HG03565 (cell line): ENCODE results near the gene BTBD16.

Experiments
- ATAC-seq: cut with Tn5 transposase; IDR thresholded peaks from one replicate; pipeline ENCODE4 v1.9.1; 2021; ENCODE audit warnings: mild to moderate bottlenecking, moderate library complexity; ENCODE audit not compliant: unreplicated experiment

The BTBD16 gene

DNA sequence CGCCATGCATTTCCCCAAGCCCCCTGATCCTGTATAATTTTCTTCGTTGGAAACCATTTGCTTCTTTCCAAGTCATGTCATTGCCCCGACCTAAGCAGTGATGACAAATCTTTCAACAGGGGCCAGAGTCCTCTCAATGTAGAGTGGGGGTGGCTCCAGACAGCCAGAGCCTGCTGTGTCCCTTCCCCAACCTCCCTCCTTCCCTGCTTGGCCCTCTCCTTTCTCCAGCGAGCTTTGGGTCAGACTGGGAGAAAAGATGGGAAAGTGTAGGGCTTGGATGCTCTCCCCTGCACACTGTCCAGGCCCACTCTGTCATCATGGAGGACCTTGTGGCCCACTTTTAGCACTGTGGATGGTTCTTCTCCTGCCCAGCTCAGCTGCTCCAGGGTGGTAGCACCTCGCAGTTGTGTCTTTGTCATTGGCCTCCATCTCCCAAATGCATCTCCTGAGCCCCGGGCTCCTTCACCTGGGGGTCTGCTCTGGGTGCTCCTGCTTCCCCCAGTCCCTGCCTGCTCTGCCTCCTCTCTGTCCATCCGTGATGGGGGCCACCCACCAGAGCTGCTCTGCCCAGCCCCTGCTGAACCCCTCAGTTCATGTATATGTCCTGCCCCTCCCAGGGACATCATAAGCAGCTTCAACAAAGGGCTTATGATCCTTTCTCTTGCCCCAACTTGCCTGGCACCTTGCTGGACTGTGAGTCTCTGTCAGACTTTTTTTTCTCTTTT lies 37.5 kb downstream of the BTBD16 start:
- ATAC-seq: no peak

DNA sequence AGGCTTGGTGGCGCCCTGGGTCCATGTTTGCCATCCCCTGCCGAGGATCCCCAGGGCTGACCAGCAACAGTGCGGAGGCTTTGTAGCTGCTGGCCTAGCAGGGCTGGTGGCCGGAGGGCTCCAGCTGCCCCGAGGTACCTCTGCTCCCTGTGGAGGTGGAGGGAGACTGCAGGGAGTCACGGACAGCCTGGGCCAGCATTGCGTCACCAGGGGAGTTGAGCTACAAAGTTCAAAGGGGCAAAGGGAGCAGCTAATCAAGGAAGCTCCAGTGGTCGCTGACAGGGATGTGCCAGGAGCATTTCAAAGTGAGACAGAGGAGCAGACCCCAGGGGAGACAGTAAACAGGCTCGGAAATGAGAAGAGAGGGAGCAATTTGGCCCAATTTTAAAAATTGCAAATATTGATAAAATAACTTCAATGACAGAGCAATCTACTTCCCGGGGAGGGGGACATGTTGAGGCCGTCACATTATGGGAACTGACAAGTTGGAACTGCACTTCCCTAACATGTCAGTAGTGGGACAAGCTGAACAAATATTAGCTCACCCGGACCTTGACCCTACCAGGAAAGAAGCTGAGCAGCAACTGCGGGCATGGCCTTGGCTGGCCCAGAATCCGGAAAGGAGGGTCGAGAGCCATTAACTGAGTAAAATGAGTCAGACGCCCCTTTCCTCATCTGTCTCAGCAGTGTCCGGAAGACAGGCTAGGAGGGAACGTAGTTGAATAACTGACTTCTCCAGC lies 39.4 kb downstream of the BTBD16 start:
- no peak for ATAC-seq

GRCh38 chr10:122311051-122311410 lies 39.9 kb downstream of the BTBD16 start:
- ATAC-seq: no peak

- ATAC-seq: no peak
Observed at GRCh38 chr10:122311716-122312115, 40.6 kb downstream of the BTBD16 start.

DNA sequence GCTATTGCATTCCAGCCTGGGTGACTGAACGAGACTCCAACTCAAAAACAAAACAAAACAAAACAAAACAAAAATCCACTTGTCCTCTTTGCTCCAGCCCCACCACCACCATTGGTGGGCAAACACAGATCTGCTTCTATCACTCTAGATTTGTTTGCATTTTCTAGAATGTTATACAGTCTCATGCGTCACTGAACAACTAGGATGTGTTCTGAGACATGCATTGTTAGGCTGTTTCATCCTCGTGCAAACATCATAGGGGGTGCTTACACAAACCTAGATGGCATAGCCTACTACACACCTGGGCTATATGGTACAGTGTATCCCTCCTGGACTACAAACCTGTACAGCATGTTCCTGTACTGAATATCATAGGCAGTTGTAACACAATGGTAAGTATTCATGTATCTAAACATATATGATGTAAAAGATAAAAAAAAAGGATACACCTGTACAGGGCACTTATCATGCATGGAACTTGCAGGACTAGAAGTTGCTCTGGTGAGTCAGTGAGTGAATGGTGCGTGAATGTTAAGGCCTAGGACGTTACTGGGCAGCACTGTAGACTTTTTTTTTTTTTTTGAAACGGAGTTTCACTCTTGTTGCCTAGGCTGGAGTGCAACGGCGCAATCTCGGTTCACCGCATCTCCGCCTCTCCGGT lies 45.3 kb downstream of the BTBD16 start:
- no peak for ATAC-seq

GRCh38 chr10:122321960-122322359 lies 50.9 kb downstream of the BTBD16 start:
- no peak for ATAC-seq

GRCh38 chr10:122323189-122323588 lies 52.1 kb downstream of the BTBD16 start:
- no peak for ATAC-seq

GRCh38 chr10:122323941-122324675 lies 53.0 kb downstream of the BTBD16 start:
- no peak for ATAC-seq

DNA sequence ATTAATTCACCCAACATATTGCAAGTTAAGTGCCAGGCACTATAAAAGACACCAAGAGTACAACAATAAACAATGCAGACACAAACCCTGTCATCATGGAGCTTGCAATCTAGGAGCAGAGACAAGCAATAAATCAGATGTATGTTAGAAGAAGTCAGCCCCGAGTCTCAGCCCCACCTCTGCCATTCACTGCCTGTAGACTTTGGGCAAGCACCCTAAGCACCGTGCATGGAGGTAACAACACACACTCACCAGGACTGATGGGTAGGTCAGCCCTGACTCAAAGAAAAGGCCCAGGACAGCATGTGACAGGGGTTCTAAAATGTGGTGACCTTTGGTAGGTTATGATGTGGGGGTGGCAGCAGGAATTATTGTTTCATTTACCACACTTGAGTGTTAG lies 54.1 kb downstream of the BTBD16 start:
- no peak for ATAC-seq

DNA sequence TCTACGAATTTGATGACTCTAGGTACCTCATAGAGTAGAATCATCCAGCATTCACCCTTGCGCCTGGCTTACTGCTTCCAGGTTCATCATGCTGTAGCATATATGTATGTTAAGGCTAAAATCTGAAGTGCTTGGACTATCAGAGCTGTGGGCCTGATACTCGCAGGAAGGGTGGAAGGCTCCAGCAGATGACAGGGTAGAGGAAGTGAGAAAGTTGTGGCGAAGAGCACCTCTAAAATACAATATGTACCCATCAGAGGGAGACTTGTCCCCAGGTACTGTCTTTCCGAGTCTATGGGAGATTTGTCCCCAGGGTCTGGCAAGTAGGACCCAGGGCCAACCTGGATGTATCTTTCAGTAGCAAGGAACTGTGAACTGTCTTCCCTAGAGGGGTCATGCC lies 55.3 kb downstream of the BTBD16 start:
- ATAC-seq: no peak

GRCh38 chr10:122326806-122327205 lies 55.7 kb downstream of the BTBD16 start:
- ATAC-seq: no peak

DNA sequence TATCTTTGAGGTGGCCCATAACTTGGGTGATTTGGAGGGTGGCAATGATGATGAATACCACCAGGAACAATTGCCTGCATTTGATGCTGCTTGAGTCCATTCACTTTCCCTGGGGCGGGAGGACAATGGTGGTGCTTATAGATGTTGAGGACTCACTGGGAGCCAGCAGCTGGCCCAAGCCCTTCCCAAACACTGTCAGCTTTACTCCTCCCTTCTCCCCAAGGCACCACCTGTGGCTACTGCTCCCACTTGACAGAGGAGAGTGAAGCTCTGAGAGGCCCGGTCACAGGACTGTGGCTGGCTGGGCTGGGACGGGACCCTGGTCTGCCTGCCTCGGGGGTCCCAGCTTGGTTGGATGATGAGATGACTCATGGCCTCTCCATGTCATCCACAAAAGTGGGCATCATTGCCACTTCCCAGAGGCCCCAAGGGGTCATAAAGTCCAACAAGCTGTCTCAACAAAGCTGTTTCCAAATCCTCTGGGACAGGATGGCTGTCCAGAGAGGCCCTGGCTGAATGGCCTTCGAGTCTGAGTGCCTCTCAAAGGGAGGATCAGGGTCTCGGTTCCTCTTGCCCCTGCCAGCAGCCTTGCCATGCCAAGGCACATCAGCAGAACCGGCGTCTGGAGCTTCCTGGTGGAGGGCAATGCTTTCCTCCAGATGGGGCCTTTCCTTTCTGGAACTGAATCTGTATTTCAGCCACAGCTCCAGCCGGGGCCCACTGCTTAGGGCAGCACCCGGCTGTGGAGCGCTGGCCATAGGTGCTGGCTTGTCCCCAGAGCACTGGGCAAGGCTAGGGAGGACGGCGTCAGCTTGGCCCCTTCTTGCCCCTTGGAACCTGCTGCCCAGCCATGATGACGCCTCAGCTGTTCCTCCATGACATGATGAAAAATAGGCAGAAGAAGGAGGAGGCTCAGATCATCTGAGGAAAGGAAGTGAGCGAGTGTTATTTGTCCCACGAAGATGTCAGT lies 56.4 kb downstream of the BTBD16 start:
- no peak for ATAC-seq

DNA sequence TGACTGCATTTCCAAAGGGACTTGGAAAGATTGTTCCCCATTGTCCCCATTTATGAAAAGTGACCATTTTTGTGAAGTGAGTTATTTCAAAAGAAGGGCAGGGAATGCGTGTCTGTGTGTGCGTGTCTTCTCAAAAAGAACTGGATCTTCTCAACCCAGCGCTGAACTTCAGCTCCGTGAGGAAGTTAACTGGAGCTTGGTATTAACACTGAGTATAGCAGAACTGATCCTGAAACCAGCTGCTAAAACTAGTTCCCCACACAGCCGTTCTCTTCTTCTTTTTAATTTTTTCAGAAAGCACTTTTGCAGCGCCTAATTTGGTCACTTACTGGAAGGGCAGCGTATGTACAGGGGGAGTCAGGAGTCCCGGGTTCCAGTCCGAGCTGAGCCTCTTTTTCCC lies 57.6 kb downstream of the BTBD16 start:
- no peak for ATAC-seq

DNA sequence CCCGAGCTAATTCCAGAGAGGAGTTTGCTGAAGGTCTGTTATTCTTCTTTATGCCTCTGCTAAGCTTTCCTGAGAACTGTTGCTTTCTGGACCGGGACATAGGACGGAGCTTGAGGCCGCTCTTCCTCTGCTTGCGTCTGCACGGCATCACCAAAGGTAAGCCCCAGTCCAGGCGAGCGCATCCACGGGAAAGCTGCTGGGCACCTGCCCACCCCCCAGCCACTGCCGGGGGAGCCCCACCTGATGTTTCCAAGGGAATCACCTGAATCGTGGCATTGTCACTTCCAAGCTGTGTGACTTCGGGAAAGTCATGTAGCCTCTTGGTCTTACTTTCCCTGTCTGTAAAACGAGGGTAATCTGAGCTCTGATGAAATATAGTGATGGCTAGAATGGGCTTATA lies 58.3 kb downstream of the BTBD16 start:
- no peak for ATAC-seq

GRCh38 chr10:122331100-122331499 lies 60.0 kb downstream of the BTBD16 start:
- ATAC-seq: no peak

- ATAC-seq: no peak
Observed at GRCh38 chr10:122331615-122332446, 60.7 kb downstream of the BTBD16 start.

DNA sequence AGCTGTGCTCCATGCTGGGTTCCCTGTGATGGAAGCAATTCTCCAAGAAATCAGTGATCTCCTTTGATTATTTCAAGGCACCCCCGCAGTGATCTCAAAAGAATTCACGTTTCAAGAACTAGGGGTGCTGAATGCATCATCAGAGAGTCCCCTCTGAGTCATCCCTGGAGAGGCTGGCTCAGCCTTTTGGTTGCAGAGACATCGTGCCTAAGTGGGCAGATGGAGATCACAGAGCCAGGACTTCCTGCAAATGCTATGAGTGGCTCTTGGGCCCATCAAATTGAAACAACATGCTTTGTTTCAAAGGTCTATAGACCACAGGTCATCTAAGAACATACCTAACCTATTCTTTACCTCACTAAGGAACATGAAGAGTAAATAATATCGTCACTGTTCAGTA lies 61.9 kb downstream of the BTBD16 start:
- ATAC-seq: no peak

GRCh38 chr10:122336332-122336731 lies 65.2 kb downstream of the BTBD16 start:
- ATAC-seq: no peak

DNA sequence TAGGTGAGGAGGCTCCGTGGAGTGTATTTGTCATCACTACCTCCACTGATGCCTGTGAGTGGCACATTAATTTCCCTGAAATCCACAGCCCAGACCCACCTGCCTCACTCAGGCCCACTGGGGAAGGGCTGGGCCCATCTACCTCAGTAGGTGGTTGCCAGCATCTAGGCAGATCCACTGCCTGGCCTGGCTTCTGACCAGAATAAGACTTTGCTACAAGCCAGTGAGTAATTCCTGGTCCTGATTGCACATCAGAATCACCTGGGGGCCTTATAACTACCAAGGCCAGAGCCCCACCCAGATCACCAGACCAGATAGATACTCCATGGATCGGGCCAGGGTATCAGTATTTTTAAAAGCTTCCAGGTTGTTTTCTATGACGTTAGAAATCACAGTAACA lies 65.9 kb downstream of the BTBD16 start:
- no peak for ATAC-seq
